ENCODE data around the gene TAMALIN.
"Not testable (repeated sequence)": the region's sequence is repeated elsewhere in the genome, so short reads cannot be mapped to it uniquely, and the experiment has no call there.

TAMALIN gene

DNA sequence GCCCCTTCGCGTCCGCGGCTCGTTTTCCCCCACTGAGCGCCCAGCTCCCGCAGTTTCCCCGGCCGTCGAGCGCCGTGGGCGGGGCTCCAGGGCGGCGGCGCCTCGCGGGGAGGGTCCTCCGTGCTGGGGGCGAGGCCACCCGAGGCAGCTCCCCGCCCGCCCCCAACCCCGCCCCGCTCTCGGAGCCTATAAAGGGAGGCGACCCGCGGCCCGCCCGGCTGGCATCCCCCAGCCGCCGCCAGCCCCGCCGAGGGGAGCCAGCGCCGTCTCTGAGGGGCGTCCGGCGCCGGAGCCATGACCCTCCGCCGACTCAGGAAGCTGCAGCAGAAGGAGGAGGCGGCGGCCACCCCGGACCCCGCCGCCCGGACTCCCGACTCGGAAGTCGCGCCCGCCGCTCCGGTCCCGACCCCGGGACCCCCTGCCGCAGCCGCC is at the start of gene TAMALIN:
TSS of gene TAMALIN (plus strand) at position 221 of the 432 bp plus-strand sequence. CDS start at position 295, 74 bp downstream.
- DNase-seq, result peak; percentile 83

DNA sequence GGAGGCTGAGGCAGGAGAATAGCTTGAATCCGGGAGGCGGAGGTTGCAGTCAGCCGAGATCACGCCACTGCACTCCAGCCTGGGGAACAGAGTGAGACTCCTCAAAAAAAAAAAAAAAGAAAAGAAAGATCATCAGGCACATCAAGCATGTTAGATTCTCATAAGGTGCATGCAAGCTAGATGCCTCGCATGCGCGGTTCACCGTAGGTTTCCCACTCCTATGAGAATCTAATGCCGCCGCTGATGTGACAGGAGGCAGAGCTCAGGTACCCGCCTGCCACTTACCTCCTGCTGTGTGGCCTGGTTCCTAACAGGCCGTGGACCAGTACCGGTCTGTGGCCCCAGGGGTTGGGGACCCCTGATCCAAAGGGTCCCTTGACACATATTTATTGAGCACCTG is 48.2 kb upstream of the TAMALIN start:
- no peak for DNase-seq

DNA sequence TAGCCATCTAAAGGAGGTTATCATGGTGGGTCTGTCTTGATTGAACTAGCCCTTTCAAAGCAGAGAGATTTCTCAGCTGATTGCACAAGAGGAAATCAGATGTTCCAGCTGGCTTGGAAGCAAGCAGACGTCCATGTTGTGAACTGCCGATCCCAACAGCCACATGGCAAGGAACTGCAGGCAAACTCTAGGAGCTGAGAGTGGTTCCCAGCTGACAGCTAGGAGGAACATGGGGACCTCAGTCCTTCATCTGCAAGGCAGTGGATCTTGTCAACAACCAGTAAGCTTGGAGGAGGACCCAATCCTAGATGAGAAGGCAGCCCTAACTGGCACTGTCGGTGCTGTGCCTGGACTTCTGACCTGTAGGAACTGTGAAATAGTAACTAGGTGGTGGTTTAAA is 47.5 kb upstream of the TAMALIN start:
- no peak for DNase-seq

DNA sequence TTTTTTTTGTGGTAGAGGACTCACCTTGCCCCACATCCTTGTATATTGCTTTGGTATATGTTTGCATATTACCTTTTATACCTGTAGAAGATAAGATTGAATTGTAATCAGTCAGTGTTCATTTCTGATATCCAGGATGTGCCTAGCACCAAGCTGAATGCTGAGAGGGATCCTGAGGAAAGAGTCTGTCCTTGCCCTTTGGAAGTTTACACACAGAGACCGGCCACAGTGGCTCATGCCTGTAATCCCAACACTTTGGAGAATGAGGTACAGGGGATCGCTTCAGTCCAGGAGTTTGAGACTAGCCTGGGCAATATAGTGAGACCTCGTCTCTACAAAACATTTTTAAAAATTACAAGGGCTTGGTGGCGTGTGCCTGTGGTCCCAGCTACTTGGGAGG is 46.8 kb upstream of the TAMALIN start:
- no peak for DNase-seq

DNA sequence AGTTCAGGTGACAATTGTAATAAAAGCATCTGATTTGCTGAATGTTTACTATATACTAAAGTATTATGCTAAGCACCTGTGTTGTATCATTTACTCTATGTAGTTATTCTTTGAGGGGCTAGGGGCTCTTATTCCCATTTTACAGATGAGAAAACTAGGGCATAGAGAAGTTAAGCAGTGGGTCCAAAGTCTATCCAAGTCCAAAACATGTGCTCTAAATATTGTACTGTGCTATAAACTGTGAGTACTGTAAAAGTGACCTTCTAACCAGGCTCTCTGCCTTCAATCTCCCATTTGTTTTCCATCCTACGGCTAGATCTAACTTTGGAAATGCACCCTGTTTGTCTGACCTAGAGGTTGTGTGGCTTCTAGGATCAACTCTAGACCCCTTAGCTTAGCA is 46.3 kb upstream of the TAMALIN start:
- DNase-seq, result no peak

DNA sequence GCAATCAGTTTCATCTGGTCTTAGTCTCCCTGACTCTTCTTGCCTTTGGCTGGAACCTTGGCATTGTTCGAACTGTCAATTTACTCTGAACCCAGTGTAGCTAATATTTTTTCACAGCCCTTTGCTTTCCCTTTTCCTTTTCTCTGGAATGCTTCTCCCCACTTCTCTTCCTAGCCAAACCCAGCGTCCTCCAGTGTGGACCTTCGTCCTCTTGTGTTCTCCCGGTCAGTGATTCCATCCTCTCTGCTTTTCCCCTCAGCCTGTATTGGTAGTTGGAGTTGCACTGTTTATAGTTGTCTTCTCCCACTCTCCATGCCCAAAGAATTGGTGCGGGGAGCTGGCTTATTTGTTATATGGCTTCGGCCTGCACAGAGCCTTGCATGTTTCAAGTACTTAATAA is 45.9 kb upstream of the TAMALIN start:
- no peak for DNase-seq

DNA sequence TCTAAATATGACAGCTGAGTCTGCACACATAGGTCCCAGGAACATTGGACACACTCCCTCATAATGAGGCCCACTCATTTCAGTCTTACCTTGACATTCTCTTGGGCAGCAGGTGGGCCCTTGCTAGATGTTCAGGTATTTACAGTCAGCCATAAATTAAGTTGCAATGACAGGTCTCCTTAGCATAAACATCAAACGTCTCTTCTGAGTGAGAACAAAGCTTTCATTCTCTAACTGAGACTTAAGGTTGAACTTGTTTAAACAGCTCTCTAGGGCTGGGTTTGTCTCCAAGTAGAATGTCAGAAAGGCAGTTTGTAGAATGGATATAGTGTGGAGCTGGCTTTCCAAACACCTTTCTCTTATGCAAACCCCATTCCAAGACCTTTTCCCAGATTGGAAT is 44.9 kb upstream of the TAMALIN start:
- no peak for DNase-seq

DNA sequence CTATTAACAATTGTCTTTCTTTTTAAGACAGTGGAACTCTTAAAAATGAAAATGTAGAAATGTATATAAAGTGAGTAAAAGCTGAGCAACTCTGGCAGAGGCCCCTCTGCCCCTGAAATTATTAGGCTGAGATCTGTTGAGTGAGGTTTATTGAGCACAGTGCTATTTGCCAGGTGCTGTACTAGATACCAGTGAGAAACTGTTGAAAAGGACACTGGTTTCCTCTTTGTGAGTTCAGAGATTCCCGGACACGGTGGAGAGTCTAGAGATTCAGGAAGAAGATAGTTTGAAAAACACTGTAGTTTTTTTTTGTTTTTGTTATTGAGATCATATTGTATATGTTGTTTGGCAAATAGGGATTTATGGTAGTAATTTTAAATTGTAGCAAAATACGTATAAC is 44.0 kb upstream of the TAMALIN start:
- no peak for DNase-seq

DNA sequence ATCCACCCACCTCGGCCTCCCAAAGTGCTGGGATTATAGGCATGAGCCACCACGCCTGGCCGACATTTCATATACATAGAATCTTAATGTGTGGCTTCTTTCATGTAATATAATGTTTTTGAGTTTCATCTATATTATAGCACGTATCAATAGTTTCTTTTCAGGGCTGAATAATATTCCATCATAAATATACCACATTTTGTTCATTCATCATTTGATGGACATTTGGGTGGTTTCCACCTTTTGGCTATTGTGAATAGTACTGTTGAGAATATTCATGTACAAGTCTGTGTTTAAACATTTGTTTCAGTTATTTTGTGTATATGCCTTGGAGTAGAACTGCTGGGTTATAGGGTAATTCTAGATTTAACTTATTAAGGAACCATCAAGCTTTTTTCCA is 43.3 kb upstream of the TAMALIN start:
- no peak for DNase-seq

DNA sequence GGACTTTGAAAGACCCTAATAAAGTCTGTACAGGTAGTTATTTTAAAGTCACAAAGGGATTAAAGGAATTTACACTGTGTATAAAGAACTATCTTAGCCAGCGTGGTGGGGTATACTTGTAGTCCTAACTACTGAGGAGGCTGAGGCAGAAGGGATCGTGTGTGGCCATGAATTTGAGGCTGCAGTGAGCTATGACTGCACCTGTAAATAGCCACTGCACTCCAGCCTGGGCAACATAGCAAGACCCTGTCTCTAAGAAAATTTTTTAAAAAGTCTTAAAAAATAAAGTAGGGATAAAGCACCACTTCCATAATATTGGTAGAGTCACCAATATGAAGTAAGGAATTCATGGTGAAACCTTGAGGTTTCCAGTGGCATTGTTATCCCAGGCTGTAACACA is 37.1 kb upstream of the TAMALIN start:
- DNase-seq, result no peak

DNA sequence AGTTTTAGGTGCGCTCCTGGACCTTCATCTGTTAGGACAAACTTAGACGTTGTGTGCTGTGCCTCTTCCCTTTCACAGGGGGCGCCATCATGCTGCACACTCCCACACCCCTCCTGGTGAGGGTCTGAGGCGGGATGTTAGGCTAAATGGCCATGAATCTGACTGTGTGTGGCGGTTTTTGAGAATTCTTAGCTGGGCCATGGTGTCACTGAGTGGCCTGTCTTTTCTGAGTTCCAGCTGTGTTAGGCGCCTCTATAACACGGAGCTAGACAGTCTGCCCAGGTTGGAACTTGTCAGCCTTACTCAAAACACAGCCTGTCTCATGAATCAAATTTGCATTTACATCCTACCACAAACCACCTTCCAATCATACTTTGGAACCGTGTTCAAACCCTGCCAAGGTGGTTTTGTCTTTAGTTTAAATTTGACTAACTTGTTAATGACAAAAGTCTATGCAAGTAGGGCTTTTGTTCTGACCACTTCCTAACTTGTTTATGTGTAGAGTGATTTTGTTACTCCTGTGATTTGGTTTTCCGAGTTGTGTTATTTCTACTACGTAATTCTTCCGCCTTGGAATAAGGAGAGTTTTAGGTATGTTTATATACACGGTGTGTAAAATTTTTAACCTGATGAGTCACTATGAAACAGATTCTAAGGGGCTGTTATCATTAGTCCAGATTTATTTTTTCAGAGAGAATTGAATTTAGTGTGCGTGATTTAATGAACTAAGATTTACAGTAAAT is 35.7 kb upstream of the TAMALIN start:
- DNase-seq, result peak; percentile 64

DNA sequence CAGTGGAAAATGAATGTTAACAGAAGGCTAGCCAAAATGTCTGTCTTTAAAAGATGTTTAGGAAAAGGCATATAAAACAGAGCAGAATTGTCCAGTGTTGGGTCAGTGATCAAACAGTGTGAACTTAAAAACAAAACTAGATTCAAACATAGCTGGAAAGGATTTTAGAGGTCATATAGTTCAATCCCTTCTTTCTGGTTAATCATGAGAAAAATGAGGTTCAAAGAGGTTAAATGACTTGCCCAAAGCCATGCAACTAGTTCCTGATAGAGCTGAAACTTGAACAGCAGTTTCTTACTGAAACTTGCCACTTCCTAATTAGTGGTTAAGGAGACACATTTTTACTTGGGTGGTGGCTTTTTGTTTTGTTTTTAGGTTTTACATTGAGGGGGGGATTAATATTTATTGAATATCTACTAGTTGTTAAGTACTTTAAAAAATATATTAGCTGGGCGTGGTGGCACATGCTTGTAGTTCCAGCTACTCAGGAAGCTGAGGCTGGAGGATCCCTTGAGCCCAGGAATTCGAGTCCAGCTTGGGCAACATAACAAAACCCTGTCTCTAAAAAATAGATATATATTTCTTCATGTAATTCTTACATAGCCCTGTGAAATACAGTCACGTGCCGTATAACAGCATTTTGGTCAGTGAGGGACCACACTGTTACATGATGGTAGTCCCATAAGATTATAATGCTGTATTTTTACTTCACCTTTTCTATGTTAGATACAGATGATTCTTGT is 34.9 kb upstream of the TAMALIN start:
- DNase-seq, result no peak

DNA sequence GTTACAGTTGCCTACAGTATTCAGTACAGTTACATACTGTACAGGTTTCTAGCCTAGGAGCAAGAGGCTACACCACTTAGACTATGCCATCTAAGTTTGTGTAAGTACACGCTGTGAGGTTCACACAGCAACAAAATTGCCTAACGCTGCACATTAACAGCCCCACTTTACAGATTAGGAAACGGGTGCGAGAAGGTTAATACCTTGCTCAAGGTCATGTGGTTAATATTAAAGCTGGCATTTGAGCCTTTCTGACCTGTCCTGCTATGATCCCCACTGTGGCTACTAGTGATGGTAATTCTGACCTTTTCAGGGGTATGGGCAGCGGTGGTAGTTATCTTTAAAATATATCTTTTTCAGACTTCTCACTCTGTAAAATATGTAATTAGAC is 34.3 kb upstream of the TAMALIN start:
- no peak for DNase-seq

DNA sequence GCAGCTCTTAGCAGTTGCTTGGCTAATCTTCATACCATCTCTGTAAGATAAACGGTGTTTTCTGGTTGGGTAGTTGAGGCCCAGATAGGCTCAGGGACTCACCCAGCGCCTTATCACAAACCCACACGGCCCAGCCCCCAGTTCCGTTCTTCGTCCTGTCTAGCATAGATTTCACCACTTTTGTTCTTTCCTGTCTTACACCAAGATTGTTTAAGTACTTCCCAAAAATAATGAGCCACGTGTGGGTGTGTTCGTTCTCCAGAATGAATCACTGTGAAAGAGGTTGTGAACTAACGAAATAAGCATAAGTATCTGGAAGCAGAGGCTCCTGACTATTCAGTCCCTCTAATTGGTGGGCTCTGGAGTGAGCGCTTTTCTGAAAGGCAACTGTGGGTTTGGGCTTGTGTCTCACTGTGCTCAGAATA is 33.9 kb upstream of the TAMALIN start:
- peak; percentile 82 for DNase-seq

DNA sequence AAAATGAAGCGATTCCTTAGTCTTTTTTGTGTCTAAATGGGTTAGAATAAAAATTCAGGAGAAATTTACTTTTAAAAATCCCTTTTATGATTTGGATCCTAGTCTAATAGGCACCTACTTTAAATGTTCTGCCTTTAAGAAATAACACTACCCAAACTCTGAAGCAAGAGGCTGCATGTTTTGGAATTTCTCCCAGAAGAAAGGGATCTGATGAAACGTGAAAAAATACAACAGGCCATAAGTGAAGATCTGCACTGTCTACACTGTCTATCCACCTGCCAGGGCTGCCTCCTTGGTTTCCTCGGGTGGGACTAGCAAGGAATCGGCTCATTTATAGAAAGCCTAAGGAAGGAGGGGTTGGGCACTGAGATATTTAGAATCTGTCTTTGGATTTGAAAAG is 33.2 kb upstream of the TAMALIN start:
- no peak for DNase-seq

DNA sequence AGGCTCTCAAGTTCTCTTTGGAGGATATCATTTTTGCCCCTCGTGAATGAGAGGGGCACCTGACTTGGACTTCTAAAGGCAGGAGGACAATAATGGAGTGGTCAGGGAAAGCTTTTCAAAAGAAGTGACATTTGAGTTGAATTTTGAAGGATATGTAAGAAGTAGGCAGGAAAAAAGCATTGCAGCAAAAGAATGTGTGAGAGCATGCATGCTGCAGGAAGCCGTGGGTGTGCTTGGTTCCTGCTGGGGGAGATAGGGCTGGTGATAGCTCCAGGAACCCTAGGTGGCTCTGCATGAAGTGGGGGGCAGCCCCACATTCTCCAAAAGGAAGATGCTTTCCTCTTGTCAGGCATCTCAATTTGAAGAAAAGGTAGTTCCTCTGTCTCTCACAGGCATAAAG is 32.1 kb upstream of the TAMALIN start:
- peak; percentile 39 for DNase-seq

DNA sequence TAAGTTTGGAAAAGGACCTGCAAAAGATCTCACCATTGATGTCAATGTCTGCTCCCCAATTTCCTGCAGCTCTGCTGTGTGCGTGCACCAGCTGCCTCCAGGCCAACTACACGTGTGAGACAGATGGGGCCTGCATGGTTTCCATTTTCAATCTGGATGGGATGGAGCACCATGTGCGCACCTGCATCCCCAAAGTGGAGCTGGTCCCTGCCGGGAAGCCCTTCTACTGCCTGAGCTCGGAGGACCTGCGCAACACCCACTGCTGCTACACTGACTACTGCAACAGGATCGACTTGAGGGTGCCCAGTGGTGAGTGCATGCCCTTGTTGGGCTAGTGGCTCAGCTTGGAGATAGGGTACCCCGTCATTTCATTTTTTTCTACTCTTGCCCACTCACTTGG is 31.6 kb upstream of the TAMALIN start:
- DNase-seq, result no peak

DNA sequence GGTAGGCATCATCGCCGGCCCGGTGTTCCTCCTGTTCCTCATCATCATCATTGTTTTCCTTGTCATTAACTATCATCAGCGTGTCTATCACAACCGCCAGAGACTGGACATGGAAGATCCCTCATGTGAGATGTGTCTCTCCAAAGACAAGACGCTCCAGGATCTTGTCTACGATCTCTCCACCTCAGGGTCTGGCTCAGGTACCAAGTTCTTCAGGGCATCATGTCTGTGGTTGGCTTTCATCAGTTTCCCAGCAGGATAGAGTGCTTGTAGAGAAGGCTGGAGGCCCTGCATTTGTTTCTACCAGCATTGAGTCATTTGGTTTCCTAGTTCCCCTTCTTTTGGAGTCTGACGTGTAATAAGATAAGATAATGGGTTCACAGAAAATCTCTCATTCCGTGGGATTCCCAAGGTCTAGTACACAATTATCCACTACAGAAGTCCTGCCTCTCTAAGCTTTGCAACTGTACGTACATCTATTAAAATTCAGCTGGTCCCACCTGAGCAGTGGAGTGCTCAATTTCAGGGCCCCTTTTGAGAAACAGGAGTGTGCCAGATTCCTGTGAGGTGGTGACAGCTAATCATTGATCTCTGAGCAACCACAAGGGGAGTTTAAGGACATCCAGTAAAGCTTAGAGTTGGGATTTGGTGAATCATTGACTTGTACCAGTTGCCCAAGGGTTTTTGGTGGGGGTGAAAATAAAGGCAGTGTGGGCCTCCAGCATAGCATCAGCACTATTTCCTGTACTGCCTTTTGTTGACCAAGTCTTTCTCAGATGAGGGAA is 30.2 kb upstream of the TAMALIN start:
- no peak for DNase-seq

DNA sequence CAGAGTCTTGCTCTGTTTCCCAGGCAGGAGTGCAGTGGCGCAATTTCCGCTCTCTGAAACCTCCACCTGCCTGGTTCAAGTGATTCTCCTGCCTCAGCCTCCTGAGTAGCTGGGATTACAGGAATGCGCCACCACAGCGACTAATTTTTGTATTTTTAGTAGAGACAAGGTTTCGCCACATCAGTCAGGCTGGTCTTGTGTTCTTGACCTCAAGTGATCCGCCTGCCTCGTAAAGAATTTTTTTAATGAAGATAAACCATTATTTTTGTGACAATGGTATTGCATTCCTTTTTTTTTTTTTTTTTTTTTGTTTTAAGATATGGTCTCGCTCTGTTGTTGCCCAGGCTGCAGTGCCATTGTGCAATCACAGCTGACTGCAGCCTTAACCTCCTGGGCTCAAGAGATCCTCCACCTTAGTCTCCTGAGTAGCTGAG is 29.4 kb upstream of the TAMALIN start:
- no peak for DNase-seq

DNA sequence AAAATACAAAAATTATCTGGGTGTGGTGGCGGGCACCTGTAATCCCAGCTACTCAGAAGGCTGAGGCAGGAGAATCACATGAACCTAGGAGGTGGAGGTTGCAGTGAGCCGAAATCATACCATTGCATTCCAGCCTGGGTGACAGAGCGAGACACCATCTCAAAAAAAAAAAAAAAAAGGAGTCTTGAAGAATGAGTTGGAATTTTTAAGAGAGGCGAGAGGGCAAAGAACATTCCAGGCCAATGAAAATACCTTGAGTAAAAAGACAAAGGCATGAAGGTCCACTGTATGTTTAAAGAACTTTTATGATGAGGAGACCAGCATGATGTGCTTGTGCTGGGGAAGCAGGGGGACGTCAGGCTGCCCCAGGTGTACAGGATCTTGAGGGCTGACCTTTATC is 27.4 kb upstream of the TAMALIN start:
- not testable (repeated sequence) for DNase-seq

DNA sequence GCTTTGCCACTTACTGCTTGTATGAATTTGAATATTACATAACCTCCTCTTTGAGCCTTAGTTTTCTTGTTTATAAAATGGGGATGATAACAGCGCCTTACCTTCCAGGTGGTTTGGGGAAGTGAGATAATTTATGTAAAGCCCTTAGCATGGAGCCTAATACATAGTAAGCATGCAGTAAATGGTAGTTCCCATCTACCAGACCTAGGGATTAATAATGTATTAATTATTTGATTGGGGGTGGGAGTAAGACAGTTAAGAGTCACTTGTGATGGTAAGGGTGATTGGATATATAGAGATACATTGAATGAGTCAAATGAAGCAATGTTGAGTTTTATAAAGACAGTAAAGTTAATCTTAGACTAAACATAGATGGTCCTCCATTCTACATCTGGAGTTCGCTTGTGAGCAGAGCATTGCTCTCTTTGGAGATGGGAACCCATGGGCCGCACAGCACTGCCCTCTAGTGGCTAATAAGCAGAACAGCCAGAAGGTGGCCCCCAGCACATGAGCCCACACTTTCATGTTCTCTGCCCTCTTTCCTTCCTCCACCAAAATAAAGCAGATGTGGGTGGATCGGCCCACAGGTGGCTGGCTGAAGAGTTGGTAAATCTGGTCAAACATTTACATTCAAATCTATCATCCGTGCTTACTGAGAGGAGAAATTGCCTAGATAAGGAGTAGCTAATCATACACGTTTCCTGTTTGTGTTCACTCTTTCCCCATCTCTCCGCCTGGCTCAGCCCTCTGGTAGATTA is 26.5 kb upstream of the TAMALIN start:
- DNase-seq, result peak; percentile 72

DNA sequence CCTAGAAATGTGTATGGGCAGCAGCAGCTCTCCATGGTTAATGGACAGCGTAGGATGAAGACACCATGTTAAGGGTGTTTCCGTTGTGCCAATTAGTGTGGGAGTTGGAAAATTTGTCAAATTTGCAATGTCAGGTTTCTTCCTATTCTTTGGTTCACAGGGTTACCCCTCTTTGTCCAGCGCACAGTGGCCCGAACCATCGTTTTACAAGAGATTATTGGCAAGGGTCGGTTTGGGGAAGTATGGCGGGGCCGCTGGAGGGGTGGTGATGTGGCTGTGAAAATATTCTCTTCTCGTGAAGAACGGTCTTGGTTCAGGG is 26.0 kb upstream of the TAMALIN start:
- DNase-seq, result no peak

DNA sequence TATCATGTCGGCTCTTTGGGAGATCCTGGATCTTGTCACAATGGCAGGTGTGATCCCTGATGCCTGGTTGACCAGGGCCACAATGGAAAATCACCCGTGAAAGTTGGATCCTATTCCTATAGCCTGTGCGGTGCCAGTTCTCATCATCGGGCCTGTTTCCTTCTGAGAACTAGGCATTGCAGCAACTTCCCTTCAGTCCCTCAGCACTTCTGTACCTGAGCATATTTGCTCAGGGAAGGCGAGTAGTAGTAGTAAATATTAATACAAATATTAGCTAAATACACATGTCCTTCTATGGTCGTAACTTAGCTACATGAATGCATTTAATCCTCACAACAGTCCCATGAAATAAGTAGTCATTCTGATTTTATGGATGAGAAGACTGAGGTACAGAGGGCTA is 22.1 kb upstream of the TAMALIN start:
- no peak for DNase-seq
